NCI-H2107 (cell line): ENCODE measurements around the gene CYP8B1.

ENCODE experiments used
- DNase-seq: peaks from one replicate; lab custom pipeline; 2025; lab: John Stamatoyannopoulos, UW

CYP8B1 gene

GRCh38 chr3:42875325-42876151 lies at the start of gene CYP8B1:
CYP8B1 (minus strand) TSS chr3:42875879; CDS start chr3:42875816, 63 bp downstream.
- no peak for DNase-seq

GRCh38 chr3:42923606-42924005 lies 47.9 kb upstream of the CYP8B1 start:
- no peak for DNase-seq

GRCh38 chr3:42914771-42915515 lies 39.3 kb upstream of the CYP8B1 start:
- DNase-seq = no peak

- no peak for DNase-seq
These were observed 35.9 kb upstream of the CYP8B1 start for GRCh38 chr3:42911551-42911950.

GRCh38 chr3:42908675-42909074 lies 33.0 kb upstream of the CYP8B1 start:
- DNase-seq = no peak

- DNase-seq = no peak
These were observed 31.1 kb upstream of the CYP8B1 start for GRCh38 chr3:42906848-42907183.

- DNase-seq = no peak
These were observed 30.6 kb upstream of the CYP8B1 start, which contains the start of gene ZNF662 for GRCh38 chr3:42906070-42906847. ZNF662 (plus strand) TSS chr3:42906142; CDS start chr3:42908115, 1,973 bp downstream.

- no peak for DNase-seq
These were observed 30.0 kb upstream of the CYP8B1 start for GRCh38 chr3:42905740-42906069.

GRCh38 chr3:42904076-42904475 lies 28.4 kb upstream of the CYP8B1 start:
- no peak for DNase-seq

- DNase-seq = no peak
These were observed 26.6 kb upstream of the CYP8B1 start for GRCh38 chr3:42902257-42902656.

GRCh38 chr3:42901073-42901415 lies 25.4 kb upstream of the CYP8B1 start:
- no peak for DNase-seq

GRCh38 chr3:42900226-42901072 lies 24.8 kb upstream of the CYP8B1 start:
- DNase-seq = no peak

GRCh38 chr3:42898896-42899675 lies 23.4 kb upstream of the CYP8B1 start:
- DNase-seq = no peak

- no peak for DNase-seq
These were observed 19.8 kb upstream of the CYP8B1 start for GRCh38 chr3:42895580-42895868.

- no peak for DNase-seq
These were observed 19.3 kb upstream of the CYP8B1 start for GRCh38 chr3:42894698-42895579.

GRCh38 chr3:42892807-42893206 lies 17.1 kb upstream of the CYP8B1 start:
- no peak for DNase-seq

- DNase-seq = no peak
These were observed 16.5 kb upstream of the CYP8B1 start for GRCh38 chr3:42892169-42892568.

GRCh38 chr3:42891042-42891441 lies 15.4 kb upstream of the CYP8B1 start:
- DNase-seq = no peak

- no peak for DNase-seq
These were observed 11.4 kb upstream of the CYP8B1 start for GRCh38 chr3:42887084-42887483.

GRCh38 chr3:42886294-42886822 lies 10.7 kb upstream of the CYP8B1 start:
- no peak for DNase-seq
